GM10266 (cell line): ENCODE results near the gene ARL2.
A peak's percentile ranks its signal among the peaks of the same experiment; 100 is the strongest.

Source experiments
- DNase-seq: peaks from one replicate; pipeline ENCODE4 v3.0.0; 2012; ENCODE audit errors: extremely low spot score
- TF ChIP-seq, protein P1 (sequence below): IDR thresholded peaks from 2 replicates; pipeline ENCODE4 v1.5.1; 2012; ENCODE audit warnings: mild to moderate bottlenecking, low read depth; ENCODE audit not compliant: control insufficient read depth, insufficient read depth; ENCODE audit errors: missing control alignments

Gene ARL2

DNA sequence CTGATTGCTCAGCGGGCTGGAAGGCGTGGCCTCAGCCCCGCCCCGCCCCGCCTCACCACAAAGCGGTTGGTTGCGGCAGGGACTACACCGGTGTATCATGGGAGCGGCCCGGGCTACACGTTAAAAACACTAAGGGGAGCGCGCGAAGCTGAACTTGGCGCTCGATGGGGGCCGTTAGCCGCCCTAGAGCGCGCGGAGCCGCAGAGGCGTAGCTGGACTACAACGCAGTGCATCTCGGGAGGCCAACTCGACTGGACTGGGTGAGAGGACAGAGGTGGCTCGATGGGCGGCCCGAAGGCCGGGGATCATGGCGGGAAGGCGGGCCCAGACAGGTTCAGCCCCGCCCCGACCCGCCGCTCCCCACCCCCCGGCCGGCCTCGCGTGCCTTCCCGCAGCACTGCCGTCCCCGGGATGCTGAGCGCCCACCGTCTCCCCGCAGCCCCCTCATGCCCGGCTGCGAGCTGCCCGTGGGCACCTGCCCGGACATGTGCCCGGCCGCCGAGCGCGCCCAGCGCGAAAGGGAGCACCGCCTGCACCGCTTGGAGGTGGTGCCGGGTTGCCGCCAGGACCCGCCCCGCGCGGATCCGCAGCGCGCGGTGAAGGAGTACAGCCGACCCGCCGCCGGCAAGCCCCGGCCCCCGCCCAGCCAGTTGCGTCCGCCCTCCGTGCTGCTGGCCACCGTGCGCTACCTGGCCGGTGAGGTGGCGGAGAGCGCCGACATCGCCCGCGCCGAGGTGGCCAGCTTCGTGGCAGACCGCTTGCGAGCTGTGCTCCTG lies 27.1 kb downstream of the ARL2 start, which contains the start of gene SAC3D1:
Gene SAC3D1, plus strand, starts transcription at position 364 of the 776 bp plus-strand sequence. Its CDS starts 83 bp downstream, at position 447.
- TF ChIP-seq, protein P1, sequence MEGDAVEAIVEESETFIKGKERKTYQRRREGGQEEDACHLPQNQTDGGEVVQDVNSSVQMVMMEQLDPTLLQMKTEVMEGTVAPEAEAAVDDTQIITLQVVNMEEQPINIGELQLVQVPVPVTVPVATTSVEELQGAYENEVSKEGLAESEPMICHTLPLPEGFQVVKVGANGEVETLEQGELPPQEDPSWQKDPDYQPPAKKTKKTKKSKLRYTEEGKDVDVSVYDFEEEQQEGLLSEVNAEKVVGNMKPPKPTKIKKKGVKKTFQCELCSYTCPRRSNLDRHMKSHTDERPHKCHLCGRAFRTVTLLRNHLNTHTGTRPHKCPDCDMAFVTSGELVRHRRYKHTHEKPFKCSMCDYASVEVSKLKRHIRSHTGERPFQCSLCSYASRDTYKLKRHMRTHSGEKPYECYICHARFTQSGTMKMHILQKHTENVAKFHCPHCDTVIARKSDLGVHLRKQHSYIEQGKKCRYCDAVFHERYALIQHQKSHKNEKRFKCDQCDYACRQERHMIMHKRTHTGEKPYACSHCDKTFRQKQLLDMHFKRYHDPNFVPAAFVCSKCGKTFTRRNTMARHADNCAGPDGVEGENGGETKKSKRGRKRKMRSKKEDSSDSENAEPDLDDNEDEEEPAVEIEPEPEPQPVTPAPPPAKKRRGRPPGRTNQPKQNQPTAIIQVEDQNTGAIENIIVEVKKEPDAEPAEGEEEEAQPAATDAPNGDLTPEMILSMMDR, result no peak
- DNase-seq, result peak; percentile 97

DNA sequence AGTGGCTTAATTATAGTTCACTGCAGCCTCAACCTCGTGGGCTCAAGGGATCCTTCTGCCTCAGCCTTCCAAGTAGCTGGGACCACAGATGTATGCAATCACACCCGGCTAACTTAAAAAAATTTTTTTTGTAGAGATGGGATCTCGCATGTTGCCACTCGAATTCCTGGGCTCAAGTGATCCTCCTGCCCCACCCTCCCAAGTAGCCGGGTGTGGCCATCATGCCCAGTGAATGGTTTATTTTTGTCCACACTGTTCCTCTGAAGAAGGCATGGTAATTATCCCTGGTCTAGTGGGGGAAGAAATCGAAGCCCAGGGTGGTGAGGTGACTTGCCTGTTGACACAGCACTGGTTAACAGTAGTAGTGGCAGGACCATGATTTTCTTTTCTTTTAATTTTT lies 28.9 kb downstream of the ARL2 start:
- no peak for DNase-seq
- TF ChIP-seq, protein P1, result no peak

DNA sequence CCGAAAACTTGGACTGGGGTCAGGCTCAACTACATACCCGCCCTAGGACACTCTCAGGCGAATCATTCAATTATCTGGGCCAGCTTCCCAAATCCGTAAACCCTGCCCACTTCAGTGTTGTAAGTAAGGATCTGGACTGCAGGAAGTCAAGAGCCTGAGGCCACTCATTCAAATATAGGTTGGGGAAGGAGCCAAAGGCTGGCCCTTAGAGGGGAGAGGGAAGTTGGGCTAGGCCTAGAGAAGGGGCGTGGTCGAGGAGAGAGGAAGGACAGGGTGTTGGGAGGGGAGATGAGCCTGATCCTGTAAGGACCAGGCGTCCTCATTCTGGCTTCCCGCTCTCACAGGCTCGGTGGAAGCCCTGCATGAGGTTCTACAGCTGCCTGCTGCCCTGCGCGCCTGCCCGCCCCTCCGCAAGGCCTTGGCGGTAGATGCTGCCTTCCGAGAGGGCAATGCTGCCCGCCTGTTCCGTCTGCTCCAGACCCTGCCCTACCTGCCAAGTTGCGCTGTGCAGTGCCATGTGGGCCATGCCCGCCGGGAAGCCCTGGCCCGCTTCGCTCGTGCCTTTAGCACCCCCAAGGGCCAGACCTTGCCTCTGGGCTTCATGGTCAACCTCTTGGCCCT lies 30.0 kb downstream of the ARL2 start:
- no peak for DNase-seq
- TF ChIP-seq, protein P1, result no peak

DNA sequence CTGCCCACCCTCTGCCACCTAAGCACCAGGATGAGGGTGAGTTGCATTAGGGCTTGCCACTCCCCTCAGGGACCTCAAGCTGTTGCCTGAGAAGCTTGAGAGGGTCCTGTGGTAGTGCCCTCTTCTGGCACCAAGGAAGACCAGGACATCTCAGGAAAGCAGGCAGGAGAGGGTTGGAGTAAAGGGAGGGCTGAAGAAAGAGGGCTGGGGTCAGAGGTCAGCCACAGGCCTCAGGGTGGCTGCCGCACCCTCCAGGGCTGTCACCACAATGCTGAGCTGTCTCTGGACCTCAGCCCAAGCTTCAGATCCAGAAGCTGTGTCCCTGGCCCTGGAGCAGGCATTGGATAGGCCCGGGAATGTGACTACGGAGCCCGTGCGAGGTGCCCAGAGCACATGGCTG lies 31.1 kb downstream of the ARL2 start:
- TF ChIP-seq, protein P1, result no peak
- no peak for DNase-seq

DNA sequence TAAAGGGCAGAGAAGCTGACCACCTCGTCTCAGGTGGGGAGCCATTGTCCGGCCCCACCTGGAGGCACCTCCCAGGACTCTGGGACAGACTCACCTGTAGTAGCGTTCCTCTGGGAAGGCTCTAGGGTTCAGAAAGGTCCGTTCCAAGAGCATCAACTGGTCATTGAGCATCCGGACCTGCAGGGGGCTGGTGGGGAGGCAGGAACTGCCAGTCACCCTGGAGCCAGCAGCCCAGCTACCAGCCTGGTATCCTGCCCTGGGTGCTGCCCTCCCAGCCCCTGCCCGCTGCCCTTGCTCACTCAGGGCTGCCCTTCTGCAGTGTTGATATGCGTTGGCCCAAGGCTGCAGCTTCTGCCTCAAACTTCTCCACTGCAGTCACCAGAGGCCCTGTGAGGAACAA lies 31.8 kb downstream of the ARL2 start:
- TF ChIP-seq, protein P1, result no peak
- DNase-seq, result no peak

DNA sequence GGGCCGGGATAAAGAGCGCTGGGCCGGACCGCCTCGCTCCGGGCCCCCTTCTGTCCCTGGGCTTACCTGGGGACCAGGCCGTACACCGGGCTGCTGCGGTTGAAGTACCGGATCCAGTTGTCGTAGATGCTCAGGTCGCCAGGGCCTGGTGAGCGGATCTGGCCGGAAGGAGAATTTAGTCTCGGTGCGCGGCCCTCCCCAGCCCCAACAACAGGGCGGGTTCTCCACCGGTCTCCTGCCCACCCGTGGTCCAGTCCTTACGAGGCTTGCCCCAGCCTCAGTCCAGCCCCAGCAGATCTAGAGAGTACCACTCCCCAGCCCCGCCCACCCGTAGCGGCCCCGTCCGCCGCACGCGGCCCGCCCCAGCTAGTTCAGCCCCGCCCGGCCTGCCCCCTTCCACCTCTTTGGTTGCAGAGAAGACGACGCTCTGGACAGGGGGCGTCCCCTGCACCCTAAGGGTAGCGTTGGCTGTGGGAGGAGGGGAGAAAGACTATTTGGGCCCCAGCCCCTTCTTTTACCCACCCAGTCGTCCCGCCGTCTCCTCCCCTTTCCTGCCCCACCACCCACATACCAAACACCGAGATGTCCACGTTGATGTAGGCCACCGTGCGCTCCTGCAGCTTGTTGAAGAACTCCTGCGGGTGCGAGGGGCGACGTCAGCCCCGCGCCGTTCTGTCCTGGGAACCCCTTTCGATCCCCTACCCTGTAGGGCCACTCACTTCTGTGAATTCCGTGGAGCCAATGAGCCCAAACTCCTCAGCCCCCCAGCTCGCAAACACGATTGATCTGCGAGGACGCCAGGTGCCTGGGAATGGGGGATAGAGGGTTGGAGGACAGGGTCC lies 33.8 kb downstream of the ARL2 start:
- TF ChIP-seq, protein P1, result no peak
- DNase-seq, result no peak
